SJSA1 (cell line): ENCODE measurements around the gene COX19. TPM values are rescaled to one million over a fixed set of nuclear protein-coding genes. Genes with fewer than 3 reads are reported as not detected.

ENCODE experiments used
- DNase-seq, 2 experiments: peaks; one replicate each; pipeline ENCODE4 v3.0.0-alpha.2; 2015 to 2020; ENCODE audit warnings: low spot score in 2 of 2, low read depth in 1 of 2
- H3K27ac ChIP-seq: fragments of 250-450 bp; sonication (Bioruptor Pico); 2 replicates; pipeline ENCODE4 v1.5.1; 2020; ENCODE audit warnings: mild to moderate bottlenecking, moderate library complexity
- H3K27me3 ChIP-seq: fragments of 250-450 bp; sonication (Bioruptor Pico); replicated peaks from 2 replicates; pipeline ENCODE4 v1.5.1; 2020; ENCODE audit warnings: mild to moderate bottlenecking, moderate library complexity
- H3K36me3 ChIP-seq: fragments of 250-450 bp; sonication (Bioruptor Pico); 2 replicates; pipeline ENCODE4 v1.5.1; 2020; ENCODE audit warnings: mild to moderate bottlenecking
- H3K4me1 ChIP-seq: fragments of 250-450 bp; sonication (Bioruptor Pico); replicated peaks from 2 replicates; pipeline ENCODE4 v1.6.1; 2021; ENCODE audit warnings: mild to moderate bottlenecking
- H3K4me3 ChIP-seq: fragments of 250-450 bp; sonication (Bioruptor Pico); 2 replicates; pipeline ENCODE4 v1.5.1; 2020; ENCODE audit warnings: mild to moderate bottlenecking
- H3K9me3 ChIP-seq: fragments of 250-450 bp; sonication (Bioruptor Pico); replicated peaks from 2 replicates; pipeline ENCODE4 v1.5.1; 2020; ENCODE audit warnings: mild to moderate bottlenecking
- total RNA-seq: library from RNA; depleted of rRNA; stranded (reverse); fragments of >200 nt; shearing (Covaris generic); gene quantifications from 2 replicates; pipeline ENCODE4 v1.2.3, GENCODE V29; 2014; rRNA removed

Gene COX19
- total RNA-seq, 1 experiment from 2014 or later = 8.4 TPM

- Histone ChIP-seq H3K27me3 (0 out of 2 replicates have a peak, but pooled peaks cover 3% of the 10 kb centered on the region), H3K9me3 (no peaks in the 10 kb centered on the region), H3K4me3 (no peak overlapping the region), H3K36me3 (no peaks in the 10 kb centered on the region), H3K27ac (no peak overlapping the region), H3K4me1 (peaks cover 14% of the 10 kb centered on the region)
- no peak for DNase-seq
Measured at GRCh38 chr7:917255-918117, 57.9 kb downstream of the COX19 start.

DNA sequence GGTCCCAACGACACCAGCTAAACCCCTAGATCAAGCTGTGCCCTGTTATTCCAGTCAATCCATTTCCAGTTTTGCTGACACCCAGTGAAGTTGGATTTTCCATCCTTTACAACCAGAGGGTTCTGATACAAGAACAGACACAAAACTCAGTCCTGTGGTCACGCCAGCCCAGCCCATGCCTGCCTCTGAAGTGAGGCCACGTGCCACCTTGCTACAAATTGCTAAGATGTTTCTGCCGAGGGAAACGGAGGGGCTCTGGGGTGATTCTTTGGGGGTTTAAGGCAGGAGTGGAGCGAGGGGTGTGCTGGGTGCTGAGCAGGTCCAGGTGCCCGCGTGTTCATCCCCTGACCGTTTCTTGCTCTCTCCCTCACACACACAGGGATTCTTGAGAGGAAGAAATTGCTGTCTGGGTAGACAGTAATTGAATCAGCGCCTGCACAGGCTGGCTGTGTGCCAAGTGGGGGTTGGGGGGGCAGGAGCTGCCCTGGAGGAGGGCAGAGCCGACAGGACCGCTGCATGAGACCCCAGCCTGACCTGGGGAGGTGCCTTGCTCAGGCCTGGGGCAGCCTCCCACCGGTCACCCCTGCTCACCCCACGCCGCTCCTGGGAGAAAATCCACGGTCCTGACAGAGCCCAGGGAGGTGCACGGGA is 58.9 kb downstream of the COX19 start:
- peaks cover 14% of the 10 kb centered on the region for H3K4me1 ChIP-seq
- no peaks in the 10 kb centered on the region for H3K36me3 ChIP-seq
- H3K27me3 ChIP-seq = 0 out of 2 replicates have a peak, but pooled peaks cover 3% of the 10 kb centered on the region
- no peak for DNase-seq
- H3K9me3 ChIP-seq = no peaks in the 10 kb centered on the region
- H3K27ac ChIP-seq = no peak overlapping the region
- no peak overlapping the region for H3K4me3 ChIP-seq

Other genes starting within 250 kb of the COX19 start
- gene DNAAF5, start 248.8 kb downstream of the COX19 start, total RNA-seq = 22.2 and 26.5 TPM in 2 replicates
- gene PRKAR1B, start 248.3 kb downstream of the COX19 start, total RNA-seq = 7.3 and 26.2 TPM in 2 replicates
- 115 and 122 TPM in 2 replicates for gene SUN1, start 143.1 kb downstream of the COX19 start, total RNA-seq
- gene GET4, start 99.0 kb downstream of the COX19 start, total RNA-seq = 35.4 and 36.1 TPM in 2 replicates
- gene ADAP1, start 20.9 kb downstream of the COX19 start, total RNA-seq = 3.5 TPM in 1 of 2 replicates, not detected in the other
- gene CYP2W1, start 7.6 kb upstream of the COX19 start, total RNA-seq = not detected in 2 replicates
- 0.08 and 0.72 TPM in 2 replicates for gene GPR146, start 69.0 kb upstream of the COX19 start, total RNA-seq
- not detected in 2 replicates for gene GPER1, start 112.6 kb upstream of the COX19 start, total RNA-seq
- gene ZFAND2A, start 184.6 kb upstream of the COX19 start, total RNA-seq = 28.5 and 51.5 TPM in 2 replicates